ENCODE measurements around the gene DYNLT4.
"Not testable (repeated sequence)": the region's sequence is repeated elsewhere in the genome, so short reads cannot be mapped to it uniquely, and the experiment has no call there.

Gene DYNLT4

GRCh38 chr1:44812822-44813543, 5.8 kb upstream of the DYNLT4 start:
- H3K36me3 ChIP-seq (ENCODE audit: control insufficient read depth, insufficient read depth, low read length), result no peaks in the 10 kb centered on the region
- peak overlapping the region; percentile 41 for H3K9ac ChIP-seq (ENCODE audit: low read length)
- peaks cover 22% of the 10 kb centered on the region for H3K4me1 ChIP-seq (ENCODE audit: control insufficient read depth, insufficient read depth, low read length)
- no peaks in the 10 kb centered on the region for H3K27me3 ChIP-seq (ENCODE audit: control insufficient read depth, insufficient read depth, low read length)
- peak overlapping the region; percentile 90 for H3K4me3 ChIP-seq (ENCODE audit: low read length)
- H3K27ac ChIP-seq (ENCODE audit: low read depth, low read length), result peak overlapping the region; percentile 84

GRCh38 chr1:44811234-44811633, 4.1 kb upstream of the DYNLT4 start:
- Histone ChIP-seq H3K27me3 (ENCODE audit: control insufficient read depth, insufficient read depth, low read length) (no peaks in the 10 kb centered on the region), H3K4me3 (ENCODE audit: low read length) (no peak overlapping the region), H3K27ac (ENCODE audit: low read depth, low read length) (no peak overlapping the region), H3K36me3 (ENCODE audit: control insufficient read depth, insufficient read depth, low read length) (no peaks in the 10 kb centered on the region), H3K4me1 (ENCODE audit: control insufficient read depth, insufficient read depth, low read length) (peaks cover 36% of the 10 kb centered on the region), H3K9ac (ENCODE audit: low read length) (no peak overlapping the region)

- H3K4me1 ChIP-seq (ENCODE audit: control insufficient read depth, insufficient read depth, low read length), result peaks cover 36% of the 10 kb centered on the region
- H3K27me3 ChIP-seq (ENCODE audit: control insufficient read depth, insufficient read depth, low read length); H3K9ac ChIP-seq (ENCODE audit: low read length); H3K36me3 ChIP-seq (ENCODE audit: control insufficient read depth, insufficient read depth, low read length): not testable (repeated sequence)
- H3K4me3 ChIP-seq (ENCODE audit: low read length), result peak overlapping the region; percentile 22
- peak overlapping the region; percentile 99 for H3K27ac ChIP-seq (ENCODE audit: low read depth, low read length)
Measured at GRCh38 chr1:44810762-44811105, 3.6 kb upstream of the DYNLT4 start.

GRCh38 chr1:44810101-44810761, 3.1 kb upstream of the DYNLT4 start:
- Histone ChIP-seq H3K27ac (ENCODE audit: low read depth, low read length) (peak overlapping the region; percentile 99), H3K27me3 (ENCODE audit: control insufficient read depth, insufficient read depth, low read length) (no peaks in the 10 kb centered on the region), H3K36me3 (ENCODE audit: control insufficient read depth, insufficient read depth, low read length) (no peaks in the 10 kb centered on the region), H3K9ac (ENCODE audit: low read length) (no peak overlapping the region), H3K4me1 (ENCODE audit: control insufficient read depth, insufficient read depth, low read length) (peaks cover 36% of the 10 kb centered on the region), H3K4me3 (ENCODE audit: low read length) (peak overlapping the region; percentile 22)

- Histone ChIP-seq H3K4me1 (ENCODE audit: control insufficient read depth, insufficient read depth, low read length) (peaks cover 36% of the 10 kb centered on the region), H3K36me3 (ENCODE audit: control insufficient read depth, insufficient read depth, low read length) (peaks cover 4% of the 10 kb centered on the region), H3K27me3 (ENCODE audit: control insufficient read depth, insufficient read depth, low read length) (no peaks in the 10 kb centered on the region), H3K9ac (ENCODE audit: low read length) (peak overlapping the region; percentile 6), H3K27ac (ENCODE audit: low read depth, low read length) (peak overlapping the region; percentile 99), H3K4me3 (ENCODE audit: low read length) (peak overlapping the region; percentile 14)
Measured at GRCh38 chr1:44808938-44809917, 2.1 kb upstream of the DYNLT4 start.

GRCh38 chr1:44808063-44808937, 1.1 kb upstream of the DYNLT4 start, which contains the start of gene BTBD19:
Gene BTBD19, plus strand, starts transcription at chr1:44808523. Its CDS starts 298 bp downstream, at chr1:44808821.
- peaks cover 36% of the 10 kb centered on the region for H3K4me1 ChIP-seq (ENCODE audit: control insufficient read depth, insufficient read depth, low read length)

GRCh38 chr1:44807364-44808062, 362 bp upstream of the DYNLT4 start:
- H3K9ac ChIP-seq (ENCODE audit: low read length), result peak overlapping the region; percentile 57
- no peaks in the 10 kb centered on the region for H3K27me3 ChIP-seq (ENCODE audit: control insufficient read depth, insufficient read depth, low read length)
- peaks cover 10% of the 10 kb centered on the region for H3K36me3 ChIP-seq (ENCODE audit: control insufficient read depth, insufficient read depth, low read length)
- peak overlapping the region; percentile 48 for H3K4me3 ChIP-seq (ENCODE audit: low read length)
- peak overlapping the region; percentile 99 for H3K27ac ChIP-seq (ENCODE audit: low read depth, low read length)
- H3K4me1 ChIP-seq (ENCODE audit: control insufficient read depth, insufficient read depth, low read length), result peaks cover 36% of the 10 kb centered on the region

More at GRCh38 chr1:44808063-44808937, 1.1 kb upstream of the DYNLT4 start, which contains the start of gene BTBD19:
- Histone ChIP-seq H3K27me3 (ENCODE audit: control insufficient read depth, insufficient read depth, low read length) (no peaks in the 10 kb centered on the region), H3K27ac (ENCODE audit: low read depth, low read length) (peak within 1 kb of the TSS; percentile 99), H3K9ac (ENCODE audit: low read length) (peak within 1 kb of the TSS; percentile 57), H3K4me3 (ENCODE audit: low read length) (peak within 1 kb of the TSS; percentile 48), H3K36me3 (ENCODE audit: control insufficient read depth, insufficient read depth, low read length) (peaks cover 4% of the 10 kb centered on the region)

- H3K4me1 ChIP-seq (ENCODE audit: control insufficient read depth, insufficient read depth, low read length), result peaks cover 39% of the 10 kb centered on the region
- H3K27me3 ChIP-seq (ENCODE audit: control insufficient read depth, insufficient read depth, low read length), result no peaks in the 10 kb centered on the region
- H3K36me3 ChIP-seq (ENCODE audit: control insufficient read depth, insufficient read depth, low read length), result peaks cover 16% of the 10 kb centered on the region
- H3K9ac ChIP-seq (ENCODE audit: low read length), result no peak overlapping the region
- H3K4me3 ChIP-seq (ENCODE audit: low read length), result no peak overlapping the region
- peak overlapping the region; percentile 99 for H3K27ac ChIP-seq (ENCODE audit: low read depth, low read length)
Measured at GRCh38 chr1:44806025-44806703, 987 bp downstream of the DYNLT4 start.

- peaks cover 16% of the 10 kb centered on the region for H3K36me3 ChIP-seq (ENCODE audit: control insufficient read depth, insufficient read depth, low read length)
- H3K4me1 ChIP-seq (ENCODE audit: control insufficient read depth, insufficient read depth, low read length), result peaks cover 42% of the 10 kb centered on the region
- no peaks in the 10 kb centered on the region for H3K27me3 ChIP-seq (ENCODE audit: control insufficient read depth, insufficient read depth, low read length)
- H3K4me3 ChIP-seq (ENCODE audit: low read length), result no peak overlapping the region
- H3K27ac ChIP-seq (ENCODE audit: low read depth, low read length), result no peak overlapping the region
- H3K9ac ChIP-seq (ENCODE audit: low read length), result no peak overlapping the region
Measured at GRCh38 chr1:44805311-44806024, 1.7 kb downstream of the DYNLT4 start.

- Histone ChIP-seq H3K27ac (ENCODE audit: low read depth, low read length) (no peak overlapping the region), H3K36me3 (ENCODE audit: control insufficient read depth, insufficient read depth, low read length) (peaks cover 16% of the 10 kb centered on the region), H3K9ac (ENCODE audit: low read length) (no peak overlapping the region), H3K27me3 (ENCODE audit: control insufficient read depth, insufficient read depth, low read length) (no peaks in the 10 kb centered on the region), H3K4me1 (ENCODE audit: control insufficient read depth, insufficient read depth, low read length) (peaks cover 24% of the 10 kb centered on the region), H3K4me3 (ENCODE audit: low read length) (no peak overlapping the region)
Measured at GRCh38 chr1:44803312-44804095, 3.6 kb downstream of the DYNLT4 start.
